GM21526 (cell line): ENCODE measurements around the gene SNRPB2.

ENCODE experiments used
- ATAC-seq: cut with Tn5 transposase; IDR thresholded peaks from one replicate; pipeline ENCODE4 v1.9.1; 2021; ENCODE audit warnings: moderate library complexity; ENCODE audit not compliant: unreplicated experiment, low FRiP score

SNRPB2 gene

GRCh38 chr20:16729080-16729479 lies 746 bp upstream of the SNRPB2 start:
- no peak for ATAC-seq

- no peak for ATAC-seq
These were observed 2.8 kb downstream of the SNRPB2 start for GRCh38 chr20:16732506-16733152.

GRCh38 chr20:16740365-16741072 lies 10.7 kb downstream of the SNRPB2 start:
- ATAC-seq, result no peak

GRCh38 chr20:16744178-16744807 lies 14.5 kb downstream of the SNRPB2 start:
- no peak for ATAC-seq

GRCh38 chr20:16745204-16745603 lies 15.4 kb downstream of the SNRPB2 start:
- no peak for ATAC-seq

GRCh38 chr20:16747291-16747811 lies 17.5 kb downstream of the SNRPB2 start:
- ATAC-seq, result no peak

GRCh38 chr20:16748308-16748900 lies 18.6 kb downstream of the SNRPB2 start, which contains the start of gene OTOR:
TSS of gene OTOR (plus strand) at chr20:16748358. CDS start at chr20:16748402, 44 bp downstream.
- ATAC-seq, result no peak

GRCh38 chr20:16749573-16749972 lies 19.7 kb downstream of the SNRPB2 start:
- no peak for ATAC-seq

- no peak for ATAC-seq
These were observed 22.3 kb downstream of the SNRPB2 start for GRCh38 chr20:16752082-16752481.

- ATAC-seq, result no peak
These were observed 23.1 kb downstream of the SNRPB2 start for GRCh38 chr20:16752901-16753300.

GRCh38 chr20:16758454-16759180 lies 28.8 kb downstream of the SNRPB2 start:
- no peak for ATAC-seq

- no peak for ATAC-seq
These were observed 29.3 kb downstream of the SNRPB2 start for GRCh38 chr20:16759181-16759563.

- no peak for ATAC-seq
These were observed 30.8 kb downstream of the SNRPB2 start for GRCh38 chr20:16760431-16761304.

GRCh38 chr20:16761305-16761829 lies 31.5 kb downstream of the SNRPB2 start:
- no peak for ATAC-seq

GRCh38 chr20:16764560-16764959 lies 34.7 kb downstream of the SNRPB2 start:
- no peak for ATAC-seq

- no peak for ATAC-seq
These were observed 41.4 kb downstream of the SNRPB2 start for GRCh38 chr20:16771213-16771612.

- ATAC-seq, result no peak
These were observed 46.1 kb downstream of the SNRPB2 start for GRCh38 chr20:16775961-16776360.

- ATAC-seq, result no peak
These were observed 47.3 kb downstream of the SNRPB2 start for GRCh38 chr20:16777126-16777525.

GRCh38 chr20:16778159-16778558 lies 48.3 kb downstream of the SNRPB2 start:
- no peak for ATAC-seq
